GM12891 (cell line): Measurements from ENCODE around the gene GATAD2B.

Experiments
- PAX5 ChIP-seq: IDR thresholded peaks from 2 replicates; pipeline ENCODE4 v1.6.1; 2011; ENCODE audit warnings: low read length, moderate library complexity, mild to moderate bottlenecking; ENCODE audit not compliant: insufficient read depth, severe bottlenecking
- POLR2A ChIP-seq: IDR thresholded peaks from 2 replicates; pipeline ENCODE4 v1.6.1; 2011; ENCODE audit warnings: low read depth, low read length, control low read depth
- POLR2AphosphoS5 ChIP-seq: IDR thresholded peaks from 2 replicates; pipeline ENCODE4 v1.6.1; 2011; ENCODE audit warnings: low read depth, low read length, control low read depth
- POU2F2 ChIP-seq: IDR thresholded peaks from 2 replicates; pipeline ENCODE4 v1.6.1; 2011; ENCODE audit warnings: low read depth, mild to moderate bottlenecking, control low read depth, low read length, moderate library complexity
- SPI1 ChIP-seq: IDR thresholded peaks from 2 replicates; pipeline ENCODE4 v1.6.1; 2011; ENCODE audit warnings: low read depth, low read length, control low read depth
- TAF1 ChIP-seq: IDR thresholded peaks from 2 replicates; pipeline ENCODE4 v1.6.1; 2011; ENCODE audit warnings: low read depth, low read length, control low read depth

GRCh38 chr1:153877112-153877511 lies 45.7 kb downstream of the GATAD2B start:
- TF ChIP-seq POLR2A = no peak
- TF ChIP-seq TAF1 = no peak
- no peak for TF ChIP-seq SPI1
- TF ChIP-seq POLR2AphosphoS5 = no peak
- TF ChIP-seq PAX5 = no peak
- no peak for TF ChIP-seq POU2F2
